ENCODE measurements around the gene DRAP1.

Gene DRAP1, protein sequence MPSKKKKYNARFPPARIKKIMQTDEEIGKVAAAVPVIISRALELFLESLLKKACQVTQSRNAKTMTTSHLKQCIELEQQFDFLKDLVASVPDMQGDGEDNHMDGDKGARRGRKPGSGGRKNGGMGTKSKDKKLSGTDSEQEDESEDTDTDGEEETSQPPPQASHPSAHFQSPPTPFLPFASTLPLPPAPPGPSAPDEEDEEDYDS

DNA sequence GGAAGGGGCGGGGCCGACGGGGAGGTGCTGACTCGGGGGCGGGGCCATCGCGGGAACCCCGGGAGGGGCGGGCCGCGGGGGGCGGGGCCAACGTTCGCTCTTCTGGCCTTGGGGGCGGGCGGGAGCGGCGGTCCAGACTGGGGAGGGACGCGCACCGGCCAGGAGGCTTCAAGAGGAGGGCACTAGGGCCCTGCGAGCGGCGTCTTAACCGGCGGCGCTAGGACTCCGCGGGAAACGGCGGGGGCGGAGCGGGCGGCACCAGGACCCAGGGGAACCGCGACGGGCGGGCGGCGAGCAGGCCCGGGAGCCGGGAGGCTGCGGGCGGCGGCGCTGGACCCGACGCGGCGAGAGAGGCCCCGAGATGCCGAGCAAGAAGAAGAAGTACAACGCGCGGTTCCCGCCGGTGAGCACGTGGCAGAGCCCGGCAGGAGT is at the start of gene DRAP1:
Gene DRAP1, plus strand, starts transcription at position 286 of the 432 bp plus-strand sequence. Its CDS starts 76 bp downstream, at position 362.
- peak; percentile 95 to 96 for DNase-seq

DNA sequence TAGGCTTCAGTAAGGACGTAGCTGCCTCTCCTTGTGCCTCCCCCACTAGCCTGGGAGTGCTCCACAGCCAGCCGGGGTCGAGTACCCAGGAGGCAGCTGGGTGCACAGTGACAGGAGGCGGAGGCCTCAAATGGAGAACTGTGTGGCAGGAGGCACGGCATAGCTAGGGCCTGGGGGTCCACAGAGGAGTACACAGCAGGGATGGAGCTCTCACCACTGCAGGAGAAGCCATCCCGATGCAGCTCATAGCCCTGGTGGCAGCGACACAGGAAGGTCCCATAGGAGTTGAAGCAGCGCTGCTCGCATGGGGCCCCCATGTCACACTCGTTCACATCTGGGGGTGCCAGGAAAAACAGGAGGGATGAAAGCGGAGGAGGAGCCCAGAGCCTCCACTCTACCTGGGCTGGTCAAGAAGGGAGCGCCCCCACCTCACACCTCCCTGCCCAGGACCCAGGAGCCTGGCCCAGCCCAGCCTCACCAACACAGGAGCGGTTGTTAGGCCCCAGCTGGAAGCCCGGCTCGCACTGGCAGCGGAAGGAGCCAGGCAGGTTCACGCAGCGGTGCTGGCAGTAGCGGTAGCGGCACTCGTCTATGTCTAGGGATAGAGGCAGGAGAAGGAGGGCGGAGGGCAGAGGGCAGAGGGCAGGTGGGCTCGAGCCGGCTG is 49.5 kb upstream of the DRAP1 start:
- no peak for DNase-seq

DNA sequence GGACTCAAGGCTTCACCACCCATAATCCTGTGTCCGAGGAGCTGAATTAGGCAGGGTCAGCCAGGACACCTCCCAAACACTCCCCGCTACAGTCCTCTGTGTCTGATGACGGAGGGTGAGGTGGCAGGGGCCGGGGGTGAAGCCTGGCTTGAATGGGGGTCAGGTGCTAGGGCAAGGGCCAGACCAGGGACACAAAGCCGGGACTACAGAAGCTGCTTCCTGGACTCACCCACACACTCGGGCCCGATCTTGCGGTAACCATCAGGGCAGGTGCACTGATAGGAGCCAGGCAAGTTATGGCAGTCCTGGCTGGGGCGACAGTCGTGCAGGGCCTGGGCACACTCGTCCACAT is 48.9 kb upstream of the DRAP1 start:
- DNase-seq, result no peak

DNA sequence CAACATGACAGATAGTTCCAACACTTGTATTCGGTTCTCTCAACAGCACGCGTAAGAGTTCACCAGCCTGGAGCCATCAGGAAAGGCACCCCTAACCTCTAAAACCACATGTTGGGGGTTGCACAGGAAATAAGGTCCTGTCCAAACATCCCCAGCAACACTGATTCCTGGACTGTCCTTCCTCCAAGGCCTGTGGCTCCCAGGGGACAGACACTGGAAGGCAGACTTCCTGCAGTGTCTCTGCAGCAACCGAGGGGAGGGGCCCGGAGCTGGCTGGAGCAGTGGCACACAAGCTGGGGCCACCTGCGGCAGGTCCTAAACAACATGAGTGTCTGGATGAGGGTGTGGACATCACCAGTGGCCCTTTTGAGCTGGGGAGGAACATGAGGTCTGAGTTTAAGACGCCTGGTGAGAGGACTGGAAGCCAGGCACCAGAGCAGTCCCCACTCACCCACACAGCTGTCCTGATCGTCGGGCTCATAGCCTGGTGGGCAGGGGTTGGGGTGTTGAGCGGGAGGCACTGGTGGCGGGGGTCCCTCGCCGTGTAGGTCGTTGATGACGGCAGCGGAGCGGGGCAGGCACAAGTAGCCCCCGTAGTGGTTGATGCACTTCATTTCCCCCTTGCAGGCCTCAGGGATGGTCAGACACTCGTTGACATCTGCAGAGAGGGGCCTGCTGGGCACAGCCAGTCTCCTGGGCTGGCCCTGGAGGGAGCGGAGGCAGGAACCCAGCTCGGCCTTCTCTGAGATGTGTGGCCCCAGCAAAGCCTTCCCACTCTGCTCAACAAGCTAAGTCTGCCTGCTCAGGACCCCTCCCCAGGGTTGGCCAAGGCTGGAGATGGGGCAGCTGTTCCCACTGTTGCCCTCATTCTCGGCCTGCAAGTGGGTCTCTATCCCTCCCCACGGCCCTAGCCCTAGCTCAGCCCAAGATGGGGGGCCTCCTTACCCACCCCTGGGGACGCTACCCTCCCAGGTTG is 48.2 kb upstream of the DRAP1 start:
- no peak for DNase-seq

DNA sequence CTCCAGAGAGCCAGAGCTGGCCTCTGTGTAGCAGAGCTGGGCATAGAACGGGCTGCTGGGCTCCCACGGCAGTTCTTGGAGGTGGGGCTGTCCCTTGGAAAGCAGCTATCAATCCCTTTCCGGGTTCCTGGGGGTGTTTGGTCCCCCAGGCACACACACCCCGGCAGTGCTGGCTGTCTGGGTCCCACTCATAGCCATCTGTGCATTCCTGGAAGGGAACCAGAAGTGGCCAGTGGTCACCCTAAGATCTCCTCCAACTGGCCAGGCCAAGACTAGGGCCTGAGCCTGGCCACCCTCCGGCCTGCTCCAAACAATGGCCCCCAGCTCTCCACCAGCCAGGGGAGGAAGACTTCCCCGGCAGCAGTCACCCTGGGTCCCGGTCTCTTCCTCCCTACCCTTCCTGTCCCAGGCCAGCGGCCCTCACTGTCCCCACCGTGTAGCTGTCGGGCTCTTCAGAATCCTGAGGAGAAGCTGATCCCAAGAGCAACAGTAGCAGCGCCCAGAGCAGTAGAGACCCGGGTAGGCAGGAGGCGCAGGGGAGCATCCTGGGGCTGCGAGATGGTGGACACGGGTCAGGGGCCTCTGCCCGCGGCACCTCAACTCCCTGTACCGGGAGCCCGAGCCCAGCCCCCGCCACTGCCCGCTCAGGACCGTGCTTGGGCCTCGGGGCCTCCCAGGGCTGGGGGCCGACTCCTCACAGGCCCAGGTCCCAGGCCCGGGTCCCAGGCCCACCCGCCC is 47.2 kb upstream of the DRAP1 start:
- no peak for DNase-seq

DNA sequence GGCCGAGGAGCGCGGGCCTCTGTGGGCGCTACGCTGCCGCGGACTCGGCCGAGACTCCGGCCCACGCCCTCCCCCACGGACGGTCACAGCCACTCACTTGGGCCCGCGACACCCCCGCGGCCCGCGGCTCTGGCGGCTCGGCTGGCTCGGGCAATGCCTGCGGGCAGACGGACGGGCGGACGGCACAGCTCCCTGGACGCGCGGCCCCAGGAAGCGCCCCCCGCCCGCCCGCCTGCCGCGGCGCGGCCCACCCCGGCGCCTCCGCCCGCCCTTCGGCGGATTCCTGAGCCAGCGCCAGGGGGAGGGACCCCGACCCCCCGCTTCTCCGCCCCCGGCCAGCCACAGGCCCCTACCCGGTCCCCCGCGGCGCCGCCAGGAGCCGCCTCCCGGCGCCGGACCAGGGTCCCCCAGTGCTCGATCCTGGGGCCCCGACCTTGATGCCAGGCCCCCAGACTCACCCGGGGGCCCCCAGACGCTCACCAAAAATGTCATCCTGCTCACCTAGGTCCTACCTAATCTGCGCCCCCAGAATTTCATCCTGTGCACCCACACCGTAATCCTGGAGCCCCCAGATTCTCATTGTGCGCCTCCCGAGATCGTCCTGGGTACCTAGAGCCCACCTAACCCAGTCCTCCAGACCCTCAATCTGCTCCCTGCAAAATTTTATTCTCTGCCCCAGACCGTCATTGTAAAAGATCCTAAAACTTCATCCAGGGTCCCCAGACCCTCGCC is 46.5 kb upstream of the DRAP1 start, which contains the start of gene EFEMP2:
Gene EFEMP2, minus strand, starts transcription at position 215 of the 732 bp plus-strand sequence. CDS start 446 bp downstream, outside the sequence.
- no peak for DNase-seq

DNA sequence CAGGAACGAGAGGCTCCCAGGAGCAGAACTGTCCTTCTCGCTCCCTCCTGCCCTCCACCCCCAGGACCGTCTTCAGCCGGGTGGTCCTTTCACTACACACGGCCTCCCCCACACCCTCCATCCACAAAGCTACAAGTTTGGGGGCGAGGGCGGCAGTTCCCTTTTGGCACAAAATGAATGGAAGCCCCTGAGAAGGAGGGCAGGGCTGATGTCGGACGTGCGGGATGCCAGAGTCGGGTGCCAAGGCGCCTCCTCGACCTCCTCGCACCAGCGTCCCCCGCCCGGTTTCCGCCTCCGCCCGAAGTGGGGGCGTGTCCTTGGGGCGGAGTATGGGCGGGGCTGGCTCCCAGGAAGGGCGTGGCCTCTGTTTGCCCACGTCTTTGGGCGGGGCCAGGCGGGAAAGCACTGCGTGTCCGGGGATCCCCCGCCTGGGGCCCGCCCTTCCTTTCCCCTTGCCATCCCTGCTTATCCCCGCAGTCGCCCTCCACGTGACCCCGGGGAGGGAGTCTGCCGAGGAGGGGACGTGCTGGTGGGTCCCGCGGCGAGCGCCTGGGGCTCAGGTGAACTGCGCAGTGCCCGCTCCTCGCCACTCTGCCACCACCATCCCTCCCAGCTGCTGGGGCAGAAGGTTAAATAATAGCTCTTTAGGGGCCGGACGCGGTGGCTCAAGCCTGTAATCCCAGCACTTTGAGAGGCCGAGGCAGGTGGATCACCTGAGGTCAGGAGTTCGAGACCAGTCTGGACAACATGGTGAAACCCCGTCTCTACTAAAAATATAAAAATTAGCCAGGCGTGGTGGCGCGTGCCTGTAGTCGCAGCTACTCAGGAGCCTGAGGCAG is 45.7 kb upstream of the DRAP1 start:
- DNase-seq, result peak; percentile 85 to 86

DNA sequence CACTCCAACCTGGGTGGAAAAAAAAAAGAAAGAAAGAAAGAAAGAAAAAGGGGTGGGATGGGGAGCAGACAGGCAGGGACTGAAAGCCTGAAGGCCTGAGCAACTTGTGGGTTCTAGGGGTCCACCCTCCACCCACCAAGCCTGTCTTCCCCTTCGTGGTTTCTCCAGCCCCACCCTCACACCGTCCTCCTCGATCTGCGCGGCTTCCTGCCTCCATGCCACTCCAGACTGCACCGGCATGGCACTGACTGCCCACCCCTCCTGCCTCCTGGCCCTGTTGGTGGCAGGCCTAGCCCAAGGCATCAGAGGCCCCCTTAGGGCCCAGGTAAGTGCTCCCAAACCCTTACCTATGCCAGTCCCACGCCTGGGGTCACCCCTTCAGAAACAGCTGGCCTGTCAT is 39.6 kb upstream of the DRAP1 start, which contains the start of gene CTSW:
Gene CTSW, plus strand, starts transcription at position 221 of the 400 bp plus-strand sequence. Its CDS starts 18 bp downstream, at position 239.
- no peak for DNase-seq

DNA sequence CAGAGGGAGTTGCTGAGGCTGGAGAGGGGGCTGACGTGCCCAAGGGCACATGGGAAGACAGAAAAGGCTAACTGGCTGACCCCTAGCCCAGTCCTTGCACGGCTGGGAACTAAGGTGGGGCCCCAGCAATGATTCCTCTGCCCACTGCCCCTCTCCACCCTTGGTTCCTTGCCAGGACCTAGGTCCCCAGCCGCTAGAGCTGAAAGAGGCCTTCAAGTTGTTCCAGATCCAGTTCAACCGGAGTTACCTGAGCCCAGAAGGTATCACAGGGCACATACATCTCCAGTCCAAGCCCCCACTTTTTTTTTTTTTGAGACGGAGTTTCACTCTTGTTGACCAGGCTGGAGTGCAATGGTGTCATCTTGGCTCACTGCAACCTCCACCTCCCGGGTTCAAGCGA is 39.2 kb upstream of the DRAP1 start:
- DNase-seq, result no peak

DNA sequence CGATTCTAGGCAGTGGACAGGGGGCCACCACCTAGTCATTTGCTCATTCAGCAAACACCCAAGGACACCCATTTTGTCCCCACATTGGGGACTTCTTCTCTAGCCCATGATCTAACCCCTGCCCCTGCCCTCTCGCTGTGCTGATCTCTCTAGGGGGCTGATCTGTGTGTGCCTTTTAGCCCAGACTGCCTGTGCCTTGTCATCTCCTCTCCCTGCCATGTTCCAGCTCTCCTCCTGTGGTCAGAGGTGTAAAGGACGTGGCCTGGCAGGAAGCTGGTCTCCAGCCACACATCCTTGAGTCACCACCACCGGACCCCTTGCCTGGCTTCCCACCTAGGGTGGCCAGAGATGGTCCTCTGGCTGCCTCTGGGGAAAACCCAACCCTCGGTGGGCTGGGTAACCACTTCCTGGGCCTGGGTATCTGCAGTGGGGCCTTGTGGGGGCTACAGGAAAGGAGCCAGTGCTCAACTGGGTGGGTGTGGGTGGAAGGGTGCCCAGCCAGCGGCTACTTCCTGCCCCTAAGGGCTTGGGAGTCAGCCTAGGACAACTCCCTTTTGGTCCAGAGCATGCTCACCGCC is 38.3 kb upstream of the DRAP1 start:
- DNase-seq, result no peak

DNA sequence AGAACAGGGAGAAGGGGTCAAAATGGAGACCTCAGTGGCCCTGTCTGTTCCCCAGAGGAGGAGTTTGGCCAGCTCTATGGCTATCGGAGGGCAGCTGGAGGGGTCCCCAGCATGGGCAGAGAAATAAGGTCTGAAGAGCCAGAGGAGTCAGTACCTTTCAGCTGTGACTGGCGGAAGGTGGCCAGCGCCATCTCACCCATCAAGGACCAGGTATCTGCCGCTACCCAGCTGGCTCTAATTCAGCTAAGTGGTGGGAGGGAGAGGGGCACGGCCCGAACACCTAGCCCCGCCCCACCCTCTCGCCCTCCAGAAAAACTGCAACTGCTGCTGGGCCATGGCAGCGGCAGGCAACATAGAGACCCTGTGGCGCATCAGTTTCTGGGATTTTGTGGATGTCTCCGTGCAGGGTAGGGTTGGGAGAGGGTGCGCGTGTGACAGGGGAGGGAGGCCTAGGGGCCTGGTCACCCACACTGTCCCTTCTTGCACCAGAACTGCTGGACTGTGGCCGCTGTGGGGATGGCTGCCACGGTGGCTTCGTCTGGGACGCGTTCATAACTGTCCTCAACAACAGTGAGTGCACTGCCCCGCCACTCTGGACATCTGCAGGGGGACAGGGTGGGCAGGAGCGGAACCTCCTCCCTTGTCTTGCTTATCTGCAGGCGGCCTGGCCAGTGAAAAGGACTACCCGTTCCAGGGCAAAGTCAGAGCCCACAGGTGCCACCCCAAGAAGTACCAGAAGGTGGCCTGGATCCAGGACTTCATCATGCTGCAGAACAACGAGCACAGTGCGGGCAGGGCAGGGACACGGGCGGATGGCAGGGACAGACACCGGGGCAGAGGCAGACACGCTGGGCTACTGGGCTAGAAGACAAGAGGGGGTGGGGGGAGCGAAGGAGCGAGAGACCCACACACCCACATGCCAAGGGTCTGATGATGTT is 36.8 kb upstream of the DRAP1 start:
- no peak for DNase-seq

DNA sequence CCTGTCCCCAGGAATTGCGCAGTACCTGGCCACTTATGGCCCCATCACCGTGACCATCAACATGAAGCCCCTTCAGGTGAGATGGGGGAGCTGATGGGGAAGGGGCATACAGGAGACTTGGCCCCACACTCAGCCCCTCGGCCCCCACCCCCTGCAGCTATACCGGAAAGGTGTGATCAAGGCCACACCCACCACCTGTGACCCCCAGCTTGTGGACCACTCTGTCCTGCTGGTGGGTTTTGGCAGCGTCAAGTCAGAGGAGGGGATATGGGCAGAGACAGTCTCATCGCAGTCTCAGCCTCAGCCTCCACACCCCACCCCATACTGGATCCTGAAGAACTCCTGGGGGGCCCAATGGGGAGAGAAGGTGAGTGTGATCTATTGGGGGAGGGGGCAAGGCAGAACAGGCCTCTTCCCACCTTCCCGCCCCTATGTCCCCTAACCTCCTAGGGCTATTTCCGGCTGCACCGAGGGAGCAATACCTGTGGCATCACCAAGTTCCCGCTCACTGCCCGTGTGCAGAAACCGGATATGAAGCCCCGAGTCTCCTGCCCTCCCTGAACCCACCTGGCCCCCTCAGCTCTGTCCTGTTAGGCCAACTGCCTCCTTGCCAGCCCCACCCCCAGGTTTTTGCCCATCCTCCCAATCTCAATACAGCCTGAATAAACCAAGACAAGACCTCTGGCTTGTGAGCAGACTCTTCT is 36.0 kb upstream of the DRAP1 start:
- no peak for DNase-seq

DNA sequence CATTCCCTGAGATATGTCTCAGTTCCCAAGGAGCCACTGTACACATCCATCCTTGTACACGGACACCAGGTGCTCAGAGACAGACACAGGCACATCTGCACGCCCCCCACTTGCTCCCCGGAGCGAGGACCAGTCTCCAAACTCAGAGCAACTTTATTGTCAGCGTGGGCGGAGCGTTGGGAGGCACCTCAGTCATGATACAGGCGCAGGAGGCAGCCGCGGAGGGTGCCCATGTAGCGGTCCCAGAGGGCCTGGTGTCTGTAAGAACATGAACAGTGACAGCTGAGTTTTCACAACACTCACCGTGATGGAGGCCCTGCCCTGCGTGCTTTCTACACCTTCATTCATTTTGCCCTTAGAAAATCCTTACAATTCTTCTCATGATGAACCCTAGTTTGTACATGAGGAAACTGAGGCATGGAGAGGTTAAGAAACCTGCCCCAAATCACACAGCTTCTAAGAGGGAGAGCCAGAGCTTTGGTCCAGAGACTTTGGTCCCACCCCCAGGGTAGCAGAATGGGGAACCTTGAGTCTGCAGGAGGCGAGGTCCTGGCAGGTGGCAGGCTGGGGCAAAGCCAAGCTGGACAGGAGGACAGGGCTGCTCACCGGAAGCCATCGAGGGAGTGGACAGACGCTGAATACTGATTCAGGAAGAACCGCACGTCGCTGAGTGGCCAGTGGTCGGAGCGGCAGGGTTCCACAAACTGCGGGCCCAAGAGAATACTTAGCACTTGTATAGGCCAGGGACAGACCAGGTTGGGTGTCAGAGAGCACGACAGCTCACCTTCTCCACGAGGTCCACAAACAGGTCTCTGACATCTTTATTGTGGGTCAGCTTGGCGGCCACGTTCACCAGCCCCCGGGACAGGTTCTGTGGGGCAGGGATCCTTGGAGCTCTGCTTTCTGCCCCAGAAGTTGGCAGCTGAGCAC is 35.2 kb upstream of the DRAP1 start:
- DNase-seq, result no peak

DNA sequence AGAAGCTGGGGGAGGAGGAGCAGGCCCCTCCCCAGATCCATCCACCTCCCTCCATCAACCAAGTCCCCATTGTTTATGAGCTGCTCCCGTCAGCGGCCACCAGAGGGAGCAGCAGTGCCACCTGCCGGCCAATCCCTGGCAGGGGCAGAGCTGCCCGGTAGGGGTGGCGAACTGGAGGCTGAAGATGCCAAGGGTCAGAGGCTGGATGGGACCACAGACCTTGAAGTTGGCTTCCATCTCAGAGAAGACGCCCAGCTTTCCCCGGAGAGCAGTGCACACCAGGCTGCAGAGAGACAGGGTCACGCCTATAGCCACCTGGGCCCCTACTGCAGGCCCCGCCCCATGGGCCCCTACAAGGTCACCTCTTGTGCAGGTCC is 34.5 kb upstream of the DRAP1 start:
- DNase-seq, result peak; percentile 69 to 70

DNA sequence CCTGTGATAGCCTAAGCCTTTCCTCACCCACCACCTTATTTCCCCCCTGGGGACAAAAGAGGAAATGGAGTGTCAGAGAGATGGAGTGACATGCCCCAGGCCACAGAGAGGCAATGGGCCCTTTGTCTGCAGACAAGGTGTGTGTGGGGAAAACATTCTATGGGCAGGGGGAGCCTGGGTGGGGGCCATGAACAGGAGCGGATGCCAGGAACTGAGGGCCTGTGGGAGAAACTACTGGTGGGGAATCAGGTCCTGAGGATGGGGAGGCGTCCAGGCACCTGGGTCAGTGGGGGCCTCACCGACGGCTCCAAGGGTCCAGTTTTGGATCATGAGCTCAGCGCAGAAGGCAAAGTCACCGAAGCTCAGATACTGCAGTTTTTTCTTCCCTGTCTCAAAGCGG is 34.0 kb upstream of the DRAP1 start:
- no peak for DNase-seq

DNA sequence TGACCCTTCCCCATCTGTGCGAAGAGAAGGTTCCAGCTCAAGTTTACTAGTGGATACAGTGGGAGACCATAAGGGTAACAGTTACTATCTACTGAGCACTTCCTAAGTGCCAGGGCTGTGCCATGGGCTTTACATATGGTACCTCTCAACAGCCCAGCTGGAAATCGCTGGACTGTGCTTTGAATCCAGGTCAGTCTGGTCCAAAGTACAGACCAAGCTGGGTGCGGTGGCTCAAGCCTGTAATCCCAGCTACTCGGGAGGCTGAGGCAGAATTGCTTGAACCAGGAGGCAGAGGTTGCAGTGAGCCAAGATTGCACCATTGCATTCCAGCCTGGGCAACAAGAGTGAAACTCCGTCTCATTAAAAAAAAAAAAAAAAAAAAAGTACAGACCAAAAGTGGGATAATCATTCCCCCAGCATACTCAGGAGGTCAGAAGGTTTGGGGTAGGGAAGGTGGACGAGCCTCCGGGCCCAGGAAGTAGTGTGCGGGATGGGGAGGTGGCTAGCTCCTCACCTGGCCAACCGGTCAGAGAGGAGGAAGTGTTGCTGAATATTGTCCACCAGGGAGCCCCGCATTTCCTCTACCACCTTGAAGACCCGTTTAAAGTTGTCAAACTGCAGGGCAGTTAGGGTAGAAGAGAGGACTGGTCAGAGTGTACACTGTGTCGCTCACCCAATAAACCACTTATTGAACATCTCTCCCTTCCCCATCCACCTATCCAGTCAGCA is 33.3 kb upstream of the DRAP1 start:
- no peak for DNase-seq

All from AML-193 (cell line).